Spleen (tissue), 7 donors: ENCODE measurements around the gene GRK3.

Experiments used
- CTCF ChIP-seq, 11 experiments: fragments of 200-600 bp in 7 of 11; fragments of 450-650 bp in 4 of 11; sonication (generic) in 4 of 11; IDR thresholded peaks in 8 of 11; conservative IDR thresholded peaks in 3 of 11; 1 replicate in 7 of 11; 2 replicates in 4 of 11; pipeline versions ENCODE4 v1.4.0 to v1.8.0; 2016 to 2021; ENCODE audit warnings: antibody characterized with exemption in 11 of 11, inconsistent platforms in 4 of 11, mild to moderate bottlenecking in 1 of 11
- POLR2AphosphoS5 ChIP-seq, 3 donors: sonication (generic); formaldehyde crosslinking; IDR thresholded peaks; one replicate each; pipeline ENCODE4 v1.5.1; 2017; ENCODE audit warnings: antibody characterized with exemption in 3 of 3
- donor health status: DM: no; HTN: no; CAD: no; lungs with moderate emphysema.
- donor health status: DM: no; HTN: no; CAD: no.
- donor health status: DM: no; HTN: no; CAD: no.

GRCh38 chr22:25643232-25644000, 78.9 kb downstream of the GRK3 start:
- no peak for TF ChIP-seq CTCF (IDR thresholded peaks at IDR 0.05 in 8 of 11, conservative IDR thresholded peaks at IDR 0.05 in 3 of 11)
- TF ChIP-seq POLR2AphosphoS5 (IDR thresholded peaks at IDR 0.05): no peak
